ENCODE measurements around the gene PDE4D. TPM values are rescaled to one million over a fixed set of nuclear protein-coding genes. Genes with fewer than 3 reads are reported as not detected.

The PDE4D gene
- 100 to 1,000 TPM in 1 of 4 donors, 10 to 100 TPM in 3; 35.0 to 121 (median 63.4) TPM for total RNA-seq

DNA sequence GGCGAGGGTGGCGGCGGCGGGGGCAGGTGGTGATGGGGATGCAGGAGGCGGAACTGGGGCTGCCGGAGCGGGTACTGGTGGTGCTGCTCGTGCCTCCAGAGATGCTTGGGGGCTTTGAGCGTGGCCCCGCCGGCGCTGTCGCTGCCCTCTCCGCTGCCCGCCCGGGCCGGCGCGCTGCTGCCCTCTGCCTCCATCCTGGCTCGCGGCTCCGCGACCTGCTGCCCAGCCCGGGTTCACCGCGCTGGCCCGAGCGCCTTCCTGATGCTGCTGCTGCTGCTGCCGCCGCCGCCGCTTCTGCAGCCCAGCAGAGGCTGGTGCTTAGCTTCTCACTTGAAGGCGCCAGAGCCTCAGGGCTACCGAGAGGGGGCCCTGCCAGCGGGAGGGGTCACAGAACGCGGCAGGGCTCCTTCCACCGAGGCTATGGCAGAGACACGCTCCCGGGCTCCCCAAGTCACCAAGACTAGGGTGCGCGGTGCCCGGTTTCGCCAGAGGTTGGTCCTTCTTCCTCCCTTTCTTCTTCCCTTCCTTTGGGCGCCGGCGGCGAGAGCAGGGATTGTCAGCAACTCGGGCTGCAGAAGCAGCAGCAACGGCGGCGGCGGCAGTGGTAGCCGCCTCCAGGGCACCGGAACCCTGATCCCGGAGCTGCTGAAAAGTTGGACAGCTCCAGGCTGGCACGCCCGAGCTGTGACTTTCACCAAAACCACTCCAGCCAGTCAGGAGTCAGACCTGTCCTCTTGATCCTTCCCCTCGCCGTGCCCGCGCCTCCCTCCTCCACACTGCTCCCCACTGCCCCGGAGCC lies at the start of gene PDE4D:
TSS of gene PDE4D (minus strand) at position 298 of the 799 bp plus-strand sequence.
- Histone ChIP-seq H3K9me3 (no peaks in the 10 kb centered on the region), H3K27ac (no peak within 1 kb of the TSS), H3K4me1 (peaks cover 0 to 20% (median 4%) of the 10 kb centered on the region in 3 donors), H3K27me3 (peaks cover 30% of the 10 kb centered on the region), H3K4me3 (peak within 1 kb of the TSS; percentile 17 to 49), H3K36me3 (no peaks in the 10 kb centered on the region)
- TF ChIP-seq EP300 (IDR thresholded peaks at IDR 0.05) (no peak), POLR2A (IDR thresholded peaks at IDR 0.05) (no peak), POLR2AphosphoS5 (IDR thresholded peaks at IDR 0.05) (no peak), CTCF (IDR thresholded peaks at IDR 0.05) (no peak)
- WGBS, 2 donors (ENCODE audit: low coverage in 1 of 2) = 0% methylated on average over 1 of the region's 63 CpGs; no CpG with 5 or more reads in 1 of the 2 donors
- ATAC-seq = peak; percentile 74

- TF ChIP-seq POLR2A (IDR thresholded peaks at IDR 0.05) (no peak), CTCF (IDR thresholded peaks at IDR 0.05) (no peak), POLR2AphosphoS5 (IDR thresholded peaks at IDR 0.05) (no peak), EP300 (IDR thresholded peaks at IDR 0.05) (no peak)
- WGBS, 2 donors (ENCODE audit: low coverage in 1 of 2) = 84 to 92% methylated on average over 3 of the region's 3 CpGs
- no peaks in the 10 kb centered on the region for H3K27me3 ChIP-seq
These were observed 44.1 kb upstream of the PDE4D start for GRCh38 chr5:59937633-59938032.

DNA sequence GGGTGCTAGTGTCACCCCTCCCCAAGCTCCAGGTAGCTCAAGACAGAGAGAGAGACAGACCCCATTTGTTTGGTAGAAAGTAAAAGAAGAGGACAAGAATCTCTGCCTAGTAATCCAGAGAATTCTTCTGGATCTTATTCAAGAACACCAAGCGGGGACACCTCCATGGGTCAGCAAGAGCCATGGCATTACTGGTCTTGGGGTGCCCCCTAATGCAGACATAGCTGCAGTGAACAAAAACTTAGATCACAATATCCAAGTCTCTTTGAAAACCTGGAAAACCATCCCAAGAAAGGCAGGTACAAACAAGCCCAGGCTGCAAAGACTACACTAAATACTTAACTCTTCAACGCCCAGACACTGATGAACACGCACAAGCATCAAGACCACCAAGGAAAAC lies 29.9 kb upstream of the PDE4D start:
- H3K9me3 ChIP-seq = no peaks in the 10 kb centered on the region
- H3K27me3 ChIP-seq = no peaks in the 10 kb centered on the region
- H3K4me1 ChIP-seq = no peaks in the 10 kb centered on the region
- no peaks in the 10 kb centered on the region for H3K36me3 ChIP-seq
- no peak overlapping the region for H3K4me3 ChIP-seq
- H3K27ac ChIP-seq = no peak overlapping the region
- 78 to 94% methylated on average over 2 to 3 of the region's 3 CpGs for WGBS, 2 donors (ENCODE audit: low coverage in 1 of 2)
- ATAC-seq = no peak
- no peak for TF ChIP-seq CTCF (IDR thresholded peaks at IDR 0.05)
- TF ChIP-seq EP300 (IDR thresholded peaks at IDR 0.05) = no peak
- TF ChIP-seq POLR2AphosphoS5 (IDR thresholded peaks at IDR 0.05) = no peak
- no peak for TF ChIP-seq POLR2A (IDR thresholded peaks at IDR 0.05)

More at GRCh38 chr5:59937633-59938032, 44.1 kb upstream of the PDE4D start:
- no peaks in the 10 kb centered on the region for H3K9me3 ChIP-seq
- no peak overlapping the region for H3K4me3 ChIP-seq
- H3K4me1 ChIP-seq = no peaks in the 10 kb centered on the region
- no peak for ATAC-seq
- H3K36me3 ChIP-seq = no peaks in the 10 kb centered on the region
- no peak overlapping the region for H3K27ac ChIP-seq

DNA sequence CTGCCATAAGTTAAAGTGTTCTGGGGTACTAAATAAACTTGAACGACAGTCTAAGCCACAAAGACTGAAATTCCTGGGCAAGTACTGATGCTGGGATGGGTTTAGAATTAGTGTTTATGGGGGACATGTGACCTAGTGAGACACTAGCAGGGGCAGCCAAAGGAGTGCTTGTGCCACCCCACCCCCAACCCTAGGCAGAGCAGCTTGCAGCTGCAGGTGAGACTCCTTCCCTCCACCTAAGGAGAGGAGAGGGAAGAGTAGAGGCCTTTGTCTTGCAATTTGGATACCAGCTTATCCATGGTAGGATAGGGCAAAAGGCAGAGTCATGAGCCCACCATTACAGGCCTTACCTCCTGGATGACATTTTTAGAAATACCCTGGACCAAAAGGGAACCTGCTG lies 28.7 kb upstream of the PDE4D start:
- WGBS, 2 donors (ENCODE audit: low coverage in 1 of 2) = no CpG with 5 or more reads among the region's 1 CpG
- TF ChIP-seq CTCF (IDR thresholded peaks at IDR 0.05) (no peak), POLR2A (IDR thresholded peaks at IDR 0.05) (no peak), EP300 (IDR thresholded peaks at IDR 0.05) (no peak), POLR2AphosphoS5 (IDR thresholded peaks at IDR 0.05) (no peak)
- ATAC-seq = no peak
- H3K4me3 ChIP-seq = no peak overlapping the region
- H3K36me3 ChIP-seq = no peaks in the 10 kb centered on the region
- no peaks in the 10 kb centered on the region for H3K9me3 ChIP-seq
- no peaks in the 10 kb centered on the region for H3K4me1 ChIP-seq
- H3K27me3 ChIP-seq = no peaks in the 10 kb centered on the region
- H3K27ac ChIP-seq = no peak overlapping the region

- no peak for ATAC-seq
- no peak overlapping the region for H3K4me3 ChIP-seq
- H3K4me1 ChIP-seq = no peaks in the 10 kb centered on the region
- no peaks in the 10 kb centered on the region for H3K36me3 ChIP-seq
- 84 to 93% methylated on average over 3 to 6 of the region's 6 CpGs for WGBS, 2 donors (ENCODE audit: low coverage in 1 of 2)
- H3K9me3 ChIP-seq = no peaks in the 10 kb centered on the region
- no peaks in the 10 kb centered on the region for H3K27me3 ChIP-seq
- no peak for TF ChIP-seq POLR2AphosphoS5 (IDR thresholded peaks at IDR 0.05)
- no peak for TF ChIP-seq EP300 (IDR thresholded peaks at IDR 0.05)
- no peak overlapping the region for H3K27ac ChIP-seq
These were observed 28.3 kb upstream of the PDE4D start for GRCh38 chr5:59921816-59922215.
